Activated CD4-positive, alpha-beta T cell treated with anti-CD3 and anti-CD28 coated beads, Interleukin-2, amount 50 U/mL, for 48 hours (primary cell): ENCODE measurements around the gene PEAK1.

Experiments
- DNase-seq, 2 experiments: peaks; one replicate each; pipeline ENCODE4 v3.0.0-alpha.2; 2020

The PEAK1 gene

GRCh38 chr15:77123854-77124253 lies 296.1 kb downstream of the PEAK1 start:
- DNase-seq = no peak

- DNase-seq = no peak
These were observed 297.3 kb downstream of the PEAK1 start for GRCh38 chr15:77122576-77122975.

DNA sequence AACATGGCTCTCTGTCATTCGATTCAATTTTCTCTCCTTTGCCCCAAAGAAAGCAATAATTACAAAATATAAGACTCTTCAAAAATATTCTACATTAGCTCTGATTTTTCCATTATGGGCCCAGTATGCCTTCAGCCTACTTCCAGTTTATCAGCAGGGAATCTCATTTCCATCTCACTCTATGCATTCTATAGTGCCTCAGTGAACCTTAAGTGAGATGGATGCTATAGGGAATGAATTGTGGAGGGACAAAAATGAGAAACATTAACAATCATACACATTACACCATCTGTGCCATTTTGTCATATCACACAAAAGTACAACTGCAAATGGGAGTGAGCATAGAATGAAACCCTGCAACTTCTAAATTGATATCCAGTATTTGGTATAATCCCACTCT lies 298.3 kb downstream of the PEAK1 start:
- DNase-seq = no peak

DNA sequence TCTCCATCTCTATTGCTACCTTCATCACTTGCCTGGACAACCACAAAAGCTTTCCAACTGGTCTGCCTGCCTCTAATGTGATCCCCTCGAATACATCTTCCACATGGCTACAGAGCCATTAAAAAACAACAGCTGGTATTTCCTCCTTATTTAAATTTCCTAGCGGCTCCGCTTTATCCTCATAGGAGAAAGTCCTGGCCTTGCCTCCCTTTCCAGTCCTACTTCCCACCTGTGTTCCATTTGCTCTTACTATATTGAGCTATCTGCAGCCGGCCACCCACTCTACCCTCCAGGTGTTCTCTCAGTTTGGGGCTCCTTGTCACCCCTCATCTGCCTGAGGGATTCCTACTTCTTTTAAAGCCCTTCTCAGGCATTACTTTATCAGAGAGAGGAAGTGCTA lies 299.3 kb downstream of the PEAK1 start:
- DNase-seq = no peak

DNA sequence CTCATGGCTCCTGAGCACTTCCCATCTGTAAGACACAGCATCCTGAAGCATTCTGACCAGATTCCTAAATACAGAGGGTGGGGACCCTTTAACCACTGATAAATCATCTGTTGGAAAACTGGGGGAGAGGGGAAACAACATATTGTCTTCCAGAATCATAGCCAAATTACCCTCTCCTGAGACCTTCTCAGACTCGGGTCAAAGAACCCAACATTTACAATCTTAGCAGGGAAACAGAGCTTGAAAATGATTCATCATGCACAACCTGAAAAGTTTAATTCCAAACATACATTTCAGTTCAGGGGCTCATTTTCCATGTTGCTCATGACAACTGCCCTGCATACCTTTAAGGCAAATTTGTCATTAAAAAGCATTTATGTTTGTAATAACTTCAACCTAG lies 300.5 kb downstream of the PEAK1 start:
- DNase-seq = no peak

DNA sequence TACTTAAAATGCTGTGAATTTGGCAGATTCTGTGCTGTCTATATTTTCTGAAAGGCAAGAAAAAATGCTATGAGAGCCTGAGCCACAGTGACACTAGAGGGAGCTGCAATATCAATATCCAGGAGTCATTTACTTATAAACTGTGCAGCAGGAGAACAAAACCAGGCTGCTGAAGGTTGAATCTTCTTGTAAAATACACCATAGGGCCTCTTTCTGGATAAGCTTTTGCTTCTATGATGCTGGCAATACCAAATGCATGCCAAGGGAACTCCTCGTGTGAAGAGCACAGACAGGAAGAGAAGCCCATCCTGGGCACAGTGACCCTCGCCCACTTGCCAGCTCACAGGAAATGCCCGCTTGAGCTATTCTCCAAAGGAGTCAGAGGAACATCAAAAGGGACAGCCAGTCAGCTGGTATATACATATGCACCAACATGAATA lies 301.0 kb downstream of the PEAK1 start:
- DNase-seq = peak; percentile 13 to 23

DNA sequence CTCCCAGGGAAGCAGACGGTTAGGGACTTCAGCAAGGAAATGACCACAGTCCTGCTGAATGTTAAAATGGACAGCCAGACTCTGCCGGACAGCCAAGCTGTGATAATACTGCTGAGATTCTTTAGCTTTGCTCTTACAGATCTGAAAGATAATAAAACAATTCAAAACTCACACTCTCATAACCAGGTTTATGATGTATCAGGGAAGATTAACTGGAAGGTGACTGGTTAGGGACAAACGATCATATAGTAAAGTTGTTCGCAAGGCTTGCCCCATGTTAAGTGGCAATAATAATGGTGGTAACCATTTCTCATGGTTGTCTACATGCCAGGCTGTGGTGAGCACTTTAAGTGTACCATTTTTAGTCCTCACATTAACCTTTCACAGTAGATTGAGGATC lies 304.7 kb downstream of the PEAK1 start:
- DNase-seq = no peak

DNA sequence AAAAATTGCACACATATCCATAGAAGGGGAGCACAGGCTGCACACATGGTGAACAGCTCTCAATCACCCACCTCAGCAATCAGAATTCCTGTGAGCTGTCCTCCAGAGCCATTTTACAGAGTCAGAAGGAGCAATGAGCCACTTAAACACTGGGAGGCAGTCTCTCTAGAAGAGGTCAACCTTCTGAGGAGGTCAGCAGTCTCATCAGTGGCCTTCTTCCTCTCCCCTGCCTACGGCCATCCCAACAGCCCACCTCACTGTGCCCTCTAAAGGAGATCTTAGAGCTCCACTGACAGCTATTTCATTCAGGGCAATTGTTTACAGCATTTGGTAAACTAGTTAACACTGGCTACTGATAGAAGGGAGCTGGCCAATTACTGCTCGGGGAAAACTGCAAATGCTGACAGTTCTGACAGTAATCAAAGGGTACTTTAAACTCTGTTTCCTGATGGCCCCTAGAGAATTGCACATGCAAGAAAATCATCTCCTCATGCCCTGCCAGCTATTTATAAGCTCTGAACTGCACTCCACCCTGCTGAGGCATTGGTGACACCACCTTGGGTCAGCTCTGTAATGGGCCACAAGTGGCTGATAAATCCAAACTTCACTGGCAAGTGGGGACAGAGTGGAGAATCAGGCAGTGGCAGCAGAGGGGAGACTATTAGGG lies 306.9 kb downstream of the PEAK1 start:
- no peak for DNase-seq

- no peak for DNase-seq
These were observed 308.1 kb downstream of the PEAK1 start for GRCh38 chr15:77111789-77112188.

DNA sequence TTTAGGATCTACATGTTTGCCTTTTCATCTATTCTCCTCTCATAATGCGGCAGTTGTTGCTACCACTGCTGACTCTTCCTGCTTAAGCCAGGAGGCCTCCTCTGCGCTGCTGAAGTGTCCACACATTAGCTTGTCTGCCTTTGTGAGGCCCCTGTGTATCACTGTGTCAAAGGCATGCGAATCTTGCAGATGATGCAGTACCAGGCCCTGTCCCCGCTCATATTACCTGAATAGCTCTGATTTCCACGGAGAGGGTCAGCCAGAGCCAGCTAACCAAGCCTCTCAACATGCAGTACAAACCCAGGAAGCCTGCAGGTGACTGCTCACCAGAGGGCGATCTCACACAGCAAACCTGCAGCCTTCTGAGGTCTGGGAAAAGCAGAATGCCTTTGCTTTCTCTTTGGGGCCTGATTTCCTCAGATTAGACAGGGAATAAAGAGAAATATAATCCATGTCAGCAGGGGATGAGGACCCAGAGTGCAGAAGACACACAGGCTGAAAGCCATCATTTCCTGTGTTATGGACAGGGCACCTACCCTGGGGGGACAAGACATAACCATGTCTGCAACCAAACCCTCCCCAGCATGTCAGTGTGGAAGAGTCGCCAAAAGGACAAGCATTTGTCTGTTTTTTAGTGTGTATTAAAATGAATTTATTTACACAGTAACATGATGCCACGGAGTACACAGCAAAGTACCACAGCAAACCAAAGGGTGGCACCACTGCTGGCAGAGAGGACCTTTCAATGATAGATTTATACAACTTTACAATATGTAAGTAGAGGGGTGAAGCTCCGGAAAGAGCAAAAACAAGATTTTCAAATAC lies 312.2 kb downstream of the PEAK1 start:
- DNase-seq = peak; percentile 49 to 52

GRCh38 chr15:77107068-77107467 lies 312.8 kb downstream of the PEAK1 start:
- DNase-seq = no peak

- DNase-seq = no peak
These were observed 315.7 kb downstream of the PEAK1 start for GRCh38 chr15:77104155-77104554.

GRCh38 chr15:77099741-77100463 lies 320.0 kb downstream of the PEAK1 start:
- no peak for DNase-seq

DNA sequence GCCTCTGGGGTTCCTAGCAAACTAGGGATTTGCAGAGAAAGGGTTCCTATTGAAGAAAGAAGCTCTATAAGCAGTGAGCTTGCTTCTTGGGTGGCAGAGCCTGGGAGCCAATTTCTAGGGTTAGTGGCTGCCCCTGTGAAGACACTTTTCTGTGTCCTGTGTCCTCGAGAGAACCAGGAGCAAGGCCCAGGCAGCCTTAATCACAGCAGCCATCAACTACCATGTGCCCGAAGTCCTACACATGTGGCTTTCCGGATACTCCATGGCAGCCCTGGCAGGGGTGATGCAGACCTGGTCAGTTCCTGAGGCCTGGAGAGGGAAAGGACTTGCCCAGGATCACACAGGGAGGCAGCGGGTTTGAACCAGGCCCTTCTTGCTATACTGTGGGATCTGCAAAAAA lies 321.3 kb downstream of the PEAK1 start:
- no peak for DNase-seq

DNA sequence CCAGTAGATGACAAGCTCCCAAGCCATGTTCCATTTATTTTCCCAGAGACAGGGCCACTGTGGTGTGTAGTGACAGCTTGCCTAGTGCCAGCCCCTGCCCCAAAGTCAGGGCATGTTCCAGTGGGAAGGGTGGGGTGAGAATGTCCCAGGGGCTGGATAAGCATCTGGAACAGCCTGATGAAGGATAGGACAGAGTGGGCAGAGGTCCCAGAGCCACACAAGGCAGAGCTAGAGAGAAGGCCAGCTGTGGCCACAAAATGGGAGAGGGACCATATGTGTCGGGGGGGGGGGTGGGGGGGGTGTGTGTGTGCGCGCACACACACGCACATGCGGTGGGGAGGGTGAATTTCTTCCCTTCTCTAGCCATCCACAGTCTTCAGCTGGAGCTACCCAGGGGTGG lies 322.0 kb downstream of the PEAK1 start:
- DNase-seq = no peak

DNA sequence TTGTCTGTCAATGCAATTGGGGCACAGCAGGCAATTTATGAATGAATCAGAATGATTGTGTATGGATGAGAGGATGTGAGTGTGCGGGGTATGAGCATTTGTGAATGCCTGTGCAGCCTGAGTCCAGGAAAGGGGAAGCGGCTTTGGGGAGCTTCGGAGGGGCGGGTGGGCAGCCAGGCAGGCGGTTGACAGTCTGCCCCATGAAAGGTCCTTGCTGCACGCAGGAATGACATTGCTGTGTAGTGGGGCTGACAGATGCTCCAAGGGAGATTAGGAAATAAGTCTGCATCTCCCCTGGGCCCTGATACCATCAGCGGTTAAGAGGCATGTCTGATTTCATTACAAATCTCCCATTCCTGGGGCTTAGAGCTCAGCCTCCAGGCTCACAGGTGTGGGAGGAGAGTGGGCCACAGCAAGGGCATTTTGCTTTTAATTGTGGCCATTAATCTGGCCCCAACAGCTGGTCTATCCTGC lies 322.6 kb downstream of the PEAK1 start:
- DNase-seq = no peak

- DNase-seq = no peak
These were observed 323.4 kb downstream of the PEAK1 start for GRCh38 chr15:77096541-77096940.

- no peak for DNase-seq
These were observed 323.8 kb downstream of the PEAK1 start for GRCh38 chr15:77096138-77096537.

DNA sequence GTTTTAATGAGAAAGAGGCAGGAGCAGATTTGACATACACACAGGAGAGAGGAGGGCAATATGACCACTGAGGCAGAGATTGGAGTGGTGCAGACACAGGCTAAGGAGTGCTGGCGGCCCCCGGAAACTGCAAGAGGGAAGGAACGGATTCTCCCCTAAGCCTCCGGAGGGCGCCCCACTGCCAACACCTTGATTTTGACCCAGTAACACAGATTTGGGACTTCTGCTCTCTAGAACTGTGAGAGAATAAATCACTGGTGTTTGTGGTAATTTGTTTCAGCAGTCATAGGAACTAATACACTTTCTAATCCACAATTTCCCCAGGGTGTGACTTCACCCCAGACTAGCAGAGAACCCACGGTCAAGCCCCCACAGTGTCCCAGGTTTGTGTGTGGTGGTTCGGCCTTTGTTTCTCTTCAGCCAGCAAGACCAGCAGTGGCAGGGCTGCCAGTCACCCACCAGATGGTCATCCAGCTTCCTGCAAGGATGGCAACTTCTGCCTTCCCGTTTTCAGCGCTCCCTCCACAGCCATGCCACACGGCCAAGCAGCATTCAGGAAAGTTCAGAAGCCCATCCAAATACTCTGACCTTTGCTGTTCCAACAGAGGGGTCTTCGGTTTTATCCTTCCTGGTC lies 325.4 kb downstream of the PEAK1 start:
- DNase-seq = peak in 1 of 2 experiments; percentile 25

GRCh38 chr15:77093436-77093835 lies 326.5 kb downstream of the PEAK1 start:
- no peak for DNase-seq

GRCh38 chr15:77091097-77091496 lies 328.8 kb downstream of the PEAK1 start:
- no peak for DNase-seq

GRCh38 chr15:77087213-77087612 lies 332.7 kb downstream of the PEAK1 start:
- DNase-seq = no peak

DNA sequence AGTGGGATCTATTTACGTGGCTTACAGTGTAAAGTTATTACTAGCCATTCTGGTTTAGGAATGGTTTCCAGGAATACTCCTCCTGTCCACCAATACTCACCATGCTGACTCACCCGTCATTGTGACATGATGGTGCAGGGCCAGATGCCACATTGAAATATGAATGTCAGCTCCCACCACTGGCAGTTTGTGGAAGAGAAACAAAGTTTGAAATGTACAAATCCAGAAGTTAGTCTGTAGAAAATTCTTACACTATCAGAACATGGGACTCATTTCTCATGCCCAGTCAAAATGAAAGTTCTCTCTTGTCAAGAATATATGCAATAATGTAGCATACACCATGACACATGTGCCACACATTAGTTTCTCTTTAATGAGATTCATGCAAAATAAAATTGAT lies 334.6 kb downstream of the PEAK1 start:
- DNase-seq = peak in 1 of 2 experiments; percentile 18
